GM23338 (cell line): ENCODE data around the gene IL36A. TPM values are rescaled to one million over a fixed set of nuclear protein-coding genes. Genes with fewer than 3 reads are reported as not detected.

Experiments
- ATAC-seq: fragments of 200-7000 bp; cut with Tn5 transposase; 3 replicates; pipeline ENCODE4 v1.9.1; 2020
- DNase-seq: peaks from one replicate; pipeline ENCODE4 v3.0.0-alpha.2; 2015; ENCODE audit warnings: low spot score
- H2AFZ ChIP-seq: fragments of 200-600 bp; sonication (generic); 2 replicates; pipeline ENCODE4 v1.8.0; 2016; ENCODE audit warnings: antibody characterized with exemption, mild to moderate bottlenecking, moderate library complexity
- H3F3A ChIP-seq: fragments of 200-600 bp; sonication (generic); replicated peaks from 2 replicates; pipeline ENCODE4 v1.8.0; 2017; ENCODE audit warnings: antibody characterized with exemption, mixed run types, low read depth
- H3K27ac ChIP-seq: fragments of 200-600 bp; sonication (generic); 2 replicates; pipeline ENCODE4 v1.6.1; 2016; ENCODE audit warnings: low read depth
- H3K27me3 ChIP-seq: fragments of 200-600 bp; sonication (generic); 2 replicates; pipeline ENCODE4 v1.8.0; 2016; ENCODE audit warnings: mild to moderate bottlenecking, mixed run types, moderate library complexity; ENCODE audit not compliant: insufficient read depth
- H3K36me3 ChIP-seq: fragments of 200-600 bp; sonication (generic); 2 replicates; pipeline ENCODE4 v1.8.0; 2016; ENCODE audit warnings: mild to moderate bottlenecking; ENCODE audit not compliant: insufficient read depth
- H3K4me1 ChIP-seq: fragments of 200-600 bp; sonication (generic); 2 replicates; pipeline ENCODE4 v1.8.0; 2016; ENCODE audit warnings: mild to moderate bottlenecking, moderate library complexity; ENCODE audit not compliant: insufficient read depth
- H3K4me2 ChIP-seq: fragments of 200-600 bp; sonication (generic); 2 replicates; pipeline ENCODE4 v1.7.1; 2017; ENCODE audit warnings: mixed run types
- H3K4me3 ChIP-seq: fragments of 200-600 bp; sonication (generic); 2 replicates; pipeline ENCODE4 v1.6.1; 2016; ENCODE audit warnings: mixed run types
- H3K79me2 ChIP-seq: fragments of 200-600 bp; sonication (generic); replicated peaks from 2 replicates; pipeline ENCODE4 v1.8.0; 2017; ENCODE audit warnings: mild to moderate bottlenecking; ENCODE audit not compliant: insufficient read depth
- H3K9me2 ChIP-seq: fragments of 200-600 bp; sonication (generic); 2 replicates; pipeline ENCODE4 v1.8.0; 2017; ENCODE audit not compliant: insufficient read depth
- H4K20me1 ChIP-seq: fragments of 200-600 bp; sonication (generic); replicated peaks from 2 replicates; pipeline ENCODE4 v1.8.0; 2017; ENCODE audit warnings: mild to moderate bottlenecking; ENCODE audit not compliant: insufficient read depth
- H3K27ac Mint-ChIP-seq: 2 replicates; pipeline ENCODE4 v1.8.0; 2020; ENCODE audit warnings: inconsistent platforms, mild to moderate bottlenecking, moderate library complexity, mixed read lengths
- H3K27me3 Mint-ChIP-seq: 3 replicates; pipeline ENCODE4 v1.8.0; 2022; ENCODE audit warnings: low read depth, mild to moderate bottlenecking, moderate library complexity, mixed read lengths, inconsistent platforms; ENCODE audit not compliant: insufficient read depth, poor library complexity
- H3K36me3 Mint-ChIP-seq: 3 replicates; pipeline ENCODE4 v1.8.0; 2021; ENCODE audit warnings: low read depth, mild to moderate bottlenecking, inconsistent platforms, moderate library complexity, mixed read lengths
- H3K4me1 Mint-ChIP-seq: 3 replicates; pipeline ENCODE4 v1.8.0; 2020; ENCODE audit warnings: mild to moderate bottlenecking, inconsistent platforms, mixed read lengths
- H3K4me3 Mint-ChIP-seq: 3 replicates; pipeline ENCODE4 v1.8.0; 2021; ENCODE audit warnings: moderate library complexity, mild to moderate bottlenecking, inconsistent platforms, mixed read lengths
- H3K9me3 Mint-ChIP-seq: 3 replicates; pipeline ENCODE4 v1.8.0; 2020; ENCODE audit warnings: moderate library complexity, mild to moderate bottlenecking, inconsistent platforms, mixed read lengths
- EZH2 ChIP-seq: fragments of 200-600 bp; sonication (generic); IDR thresholded peaks from one replicate; pipeline ENCODE4 v1.8.0; 2017; ENCODE audit warnings: antibody characterized with exemption, mild to moderate bottlenecking, low read depth; ENCODE audit not compliant: unreplicated experiment
- JUNB ChIP-seq: IDR thresholded peaks from one replicate; pipeline ENCODE4 v1.6.1; 2016; ENCODE audit warnings: antibody characterized with exemption; ENCODE audit not compliant: unreplicated experiment
- NANOG ChIP-seq: IDR thresholded peaks from 2 replicates; pipeline ENCODE4 v1.6.1; 2016; ENCODE audit warnings: antibody characterized with exemption, borderline replicate concordance
- ZNF114 ChIP-seq: fragments of 250-450 bp; sonication (Bioruptor Pico); IDR thresholded peaks from 2 replicates; pipeline ENCODE4 v1.5.0; 2020; ENCODE audit warnings: mild to moderate bottlenecking, moderate library complexity
- ZNF331 ChIP-seq: fragments of 250-450 bp; sonication (Bioruptor Pico); IDR thresholded peaks from 2 replicates; pipeline ENCODE4 v1.5.0; 2020; ENCODE audit warnings: low read depth, mild to moderate bottlenecking, moderate library complexity
- polyA plus RNA-seq: library from polyadenylated mRNA; unstranded; fragments of >200 nt; fragmentation: Nextera tagmentation; extraction: Ambion mirVana; gene quantifications from 2 replicates; pipeline ENCODE4 v1.2.1, GENCODE V29; 2016
- total RNA-seq: library from RNA; depleted of rRNA; stranded (reverse); fragments of >200 nt; shearing (Covaris generic); gene quantifications from 2 replicates; pipeline ENCODE4 v1.2.3, GENCODE V29; 2014
- TF ChIP-seq, protein P1 (sequence below), 2 experiments: fragments of 200-600 bp in 1 of 2; sonication (generic) in 1 of 2; conservative IDR thresholded peaks; 2 replicates each; pipeline versions ENCODE4 v1.5.1 to v1.6.1; 2016 to 2017; ENCODE audit warnings: antibody characterized with exemption in 2 of 2, low read depth in 2 of 2, mild to moderate bottlenecking in 2 of 2, moderate library complexity in 1 of 2
- TF ChIP-seq, protein P2 (sequence below): IDR thresholded peaks from one replicate; pipeline ENCODE4 v1.6.1; 2018; ENCODE audit warnings: antibody characterized with exemption; ENCODE audit not compliant: unreplicated experiment

The IL36A gene
- total and polyA plus RNA-seq, 2 experiments from 2014 or later: not detected

DNA sequence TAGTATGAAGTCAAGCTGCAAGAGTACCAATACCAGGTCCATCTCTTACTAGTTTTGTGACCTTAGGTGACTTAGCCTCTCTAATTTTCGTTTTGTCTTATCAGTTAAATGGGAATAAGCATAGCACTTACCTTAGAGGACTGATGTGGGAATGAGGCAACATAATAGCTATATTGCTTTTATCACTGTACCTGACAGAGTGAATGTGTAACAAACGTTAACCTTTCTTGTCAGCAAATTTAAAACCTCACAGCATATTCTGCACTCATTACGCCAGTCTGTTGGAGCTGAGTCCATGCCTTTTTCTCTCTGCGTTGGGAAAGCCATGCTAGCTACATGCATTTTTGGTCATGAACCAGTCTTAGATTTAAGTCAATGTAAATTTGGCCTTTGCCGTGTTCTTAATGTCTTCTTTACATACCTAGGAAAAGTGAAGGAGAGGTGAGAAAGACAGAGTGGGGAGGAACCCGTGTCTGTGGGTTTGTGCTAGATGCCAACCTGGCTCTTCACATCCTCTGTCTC, 47.2 kb downstream of the IL36A start, which contains the start of gene IL36B:
TSS of gene IL36B (minus strand) at position 472 of the 522 bp plus-strand sequence.
- TF ChIP-seq, protein P1, sequence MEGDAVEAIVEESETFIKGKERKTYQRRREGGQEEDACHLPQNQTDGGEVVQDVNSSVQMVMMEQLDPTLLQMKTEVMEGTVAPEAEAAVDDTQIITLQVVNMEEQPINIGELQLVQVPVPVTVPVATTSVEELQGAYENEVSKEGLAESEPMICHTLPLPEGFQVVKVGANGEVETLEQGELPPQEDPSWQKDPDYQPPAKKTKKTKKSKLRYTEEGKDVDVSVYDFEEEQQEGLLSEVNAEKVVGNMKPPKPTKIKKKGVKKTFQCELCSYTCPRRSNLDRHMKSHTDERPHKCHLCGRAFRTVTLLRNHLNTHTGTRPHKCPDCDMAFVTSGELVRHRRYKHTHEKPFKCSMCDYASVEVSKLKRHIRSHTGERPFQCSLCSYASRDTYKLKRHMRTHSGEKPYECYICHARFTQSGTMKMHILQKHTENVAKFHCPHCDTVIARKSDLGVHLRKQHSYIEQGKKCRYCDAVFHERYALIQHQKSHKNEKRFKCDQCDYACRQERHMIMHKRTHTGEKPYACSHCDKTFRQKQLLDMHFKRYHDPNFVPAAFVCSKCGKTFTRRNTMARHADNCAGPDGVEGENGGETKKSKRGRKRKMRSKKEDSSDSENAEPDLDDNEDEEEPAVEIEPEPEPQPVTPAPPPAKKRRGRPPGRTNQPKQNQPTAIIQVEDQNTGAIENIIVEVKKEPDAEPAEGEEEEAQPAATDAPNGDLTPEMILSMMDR (conservative IDR thresholded peaks at IDR 0.05; ENCODE audit: low read depth in 2 of 2): no peak
- H2AFZ ChIP-seq: no peak within 1 kb of the TSS
- Mint-ChIP-seq H3K36me3 (peaks cover 15% of the 10 kb centered on the region), H3K9me3 (peaks cover 80% of the 10 kb centered on the region), H3K27me3 (peaks cover 10% of the 10 kb centered on the region), H3K27ac (no peak within 1 kb of the TSS), H3K4me1 (no peaks in the 10 kb centered on the region; the same call in 2 of the 3 replicates), H3K4me3 (no peak within 1 kb of the TSS)
- H3K9me2 ChIP-seq: no peaks in the 10 kb centered on the region
- no peaks in the 10 kb centered on the region for H4K20me1 ChIP-seq
- H3K79me2 ChIP-seq: no peaks in the 10 kb centered on the region
- H3K27ac ChIP-seq: no peak within 1 kb of the TSS
- no peak within 1 kb of the TSS for H3K4me2 ChIP-seq
- no peaks in the 10 kb centered on the region for H3F3A ChIP-seq
- no peaks in the 10 kb centered on the region for H3K27me3 ChIP-seq
- H3K36me3 ChIP-seq: no peaks in the 10 kb centered on the region
- no peak within 1 kb of the TSS for H3K4me3 ChIP-seq
- no peak for DNase-seq
- no peak for ATAC-seq
- H3K4me1 ChIP-seq: no peaks in the 10 kb centered on the region

DNA sequence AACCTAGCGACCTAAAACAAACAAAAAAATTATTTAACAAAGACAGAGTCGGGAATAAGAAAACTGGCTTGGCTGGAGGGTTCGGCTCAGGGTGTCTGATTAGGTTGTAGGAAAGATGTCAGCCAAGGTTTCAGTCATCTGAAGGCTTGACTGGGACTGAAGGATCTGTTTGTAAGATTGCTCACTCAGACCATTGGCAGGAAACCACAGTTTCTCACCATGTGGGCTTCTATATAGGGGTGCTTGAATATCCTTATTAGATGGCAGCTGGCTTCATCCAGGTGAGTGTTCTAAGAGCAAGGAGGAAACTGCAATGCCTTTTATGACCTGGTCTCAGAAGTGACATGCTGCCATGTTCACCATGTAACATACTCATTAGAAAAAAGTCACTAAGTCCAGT, 48.4 kb downstream of the IL36A start:
- DNase-seq (no peak), ATAC-seq (no peak)
- no peaks in the 10 kb centered on the region for H3K4me1 ChIP-seq
- no peak overlapping the region for H3K4me3 ChIP-seq
- H3K79me2 ChIP-seq: no peaks in the 10 kb centered on the region
- Mint-ChIP-seq H3K36me3 (peaks cover 15% of the 10 kb centered on the region), H3K4me3 (no peak overlapping the region), H3K9me3 (peaks cover 78% of the 10 kb centered on the region), H3K27ac (no peak overlapping the region), H3K27me3 (peaks cover 10% of the 10 kb centered on the region), H3K4me1 (no peaks in the 10 kb centered on the region; the same call in 2 of the 3 replicates)
- H3F3A ChIP-seq: no peaks in the 10 kb centered on the region
- no peak overlapping the region for H3K4me2 ChIP-seq
- no peaks in the 10 kb centered on the region for H4K20me1 ChIP-seq
- H3K27me3 ChIP-seq: no peaks in the 10 kb centered on the region
- H3K27ac ChIP-seq: no peak overlapping the region
- no peaks in the 10 kb centered on the region for H3K36me3 ChIP-seq
- no peak overlapping the region for H2AFZ ChIP-seq
- H3K9me2 ChIP-seq: no peaks in the 10 kb centered on the region
- TF ChIP-seq EZH2 (no peak), NANOG (no peak), ZNF331 (CRISPR knock-in tag) (no peak), ZNF114 (no peak), JUNB (no peak)
- TF ChIP-seq, protein P2, sequence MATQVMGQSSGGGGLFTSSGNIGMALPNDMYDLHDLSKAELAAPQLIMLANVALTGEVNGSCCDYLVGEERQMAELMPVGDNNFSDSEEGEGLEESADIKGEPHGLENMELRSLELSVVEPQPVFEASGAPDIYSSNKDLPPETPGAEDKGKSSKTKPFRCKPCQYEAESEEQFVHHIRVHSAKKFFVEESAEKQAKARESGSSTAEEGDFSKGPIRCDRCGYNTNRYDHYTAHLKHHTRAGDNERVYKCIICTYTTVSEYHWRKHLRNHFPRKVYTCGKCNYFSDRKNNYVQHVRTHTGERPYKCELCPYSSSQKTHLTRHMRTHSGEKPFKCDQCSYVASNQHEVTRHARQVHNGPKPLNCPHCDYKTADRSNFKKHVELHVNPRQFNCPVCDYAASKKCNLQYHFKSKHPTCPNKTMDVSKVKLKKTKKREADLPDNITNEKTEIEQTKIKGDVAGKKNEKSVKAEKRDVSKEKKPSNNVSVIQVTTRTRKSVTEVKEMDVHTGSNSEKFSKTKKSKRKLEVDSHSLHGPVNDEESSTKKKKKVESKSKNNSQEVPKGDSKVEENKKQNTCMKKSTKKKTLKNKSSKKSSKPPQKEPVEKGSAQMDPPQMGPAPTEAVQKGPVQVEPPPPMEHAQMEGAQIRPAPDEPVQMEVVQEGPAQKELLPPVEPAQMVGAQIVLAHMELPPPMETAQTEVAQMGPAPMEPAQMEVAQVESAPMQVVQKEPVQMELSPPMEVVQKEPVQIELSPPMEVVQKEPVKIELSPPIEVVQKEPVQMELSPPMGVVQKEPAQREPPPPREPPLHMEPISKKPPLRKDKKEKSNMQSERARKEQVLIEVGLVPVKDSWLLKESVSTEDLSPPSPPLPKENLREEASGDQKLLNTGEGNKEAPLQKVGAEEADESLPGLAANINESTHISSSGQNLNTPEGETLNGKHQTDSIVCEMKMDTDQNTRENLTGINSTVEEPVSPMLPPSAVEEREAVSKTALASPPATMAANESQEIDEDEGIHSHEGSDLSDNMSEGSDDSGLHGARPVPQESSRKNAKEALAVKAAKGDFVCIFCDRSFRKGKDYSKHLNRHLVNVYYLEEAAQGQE: no peak
- TF ChIP-seq, protein P1 (conservative IDR thresholded peaks at IDR 0.05; ENCODE audit: low read depth in 2 of 2): no peak
